H9 (cell line): ENCODE measurements around the gene DNMBP. TPM values are rescaled to one million over a fixed set of nuclear protein-coding genes. Genes with fewer than 3 reads are reported as not detected.

Experiments used
- DNase-seq: peaks from one replicate; pipeline ENCODE4 v3.0.0-alpha.2; 2017
- H2AFZ ChIP-seq: one replicate; pipeline ENCODE4 v1.6.1; 2013; ENCODE audit warnings: mild to moderate bottlenecking, low read length, control low read depth, moderate library complexity
- H2AK5ac ChIP-seq: 2 replicates; pipeline ENCODE4 v1.6.1; 2013; ENCODE audit warnings: low read length, control low read depth, mixed read lengths; ENCODE audit not compliant: insufficient read length
- H2BK120ac ChIP-seq: one replicate; pipeline ENCODE4 v1.6.1; 2013; ENCODE audit warnings: low read depth, mild to moderate bottlenecking, low read length, control low read depth, inconsistent platforms; ENCODE audit not compliant: poor library complexity, severe bottlenecking
- H2BK12ac ChIP-seq: 2 replicates; pipeline ENCODE4 v1.6.1; 2013; ENCODE audit warnings: low read length, control low read depth, mixed read lengths, low read depth; ENCODE audit not compliant: insufficient read length
- H2BK15ac ChIP-seq: 2 replicates; pipeline ENCODE4 v1.6.1; 2013; ENCODE audit warnings: low read depth, low read length, control low read depth
- H2BK20ac ChIP-seq: one replicate; pipeline ENCODE4 v1.6.1; 2013; ENCODE audit warnings: low read depth, mild to moderate bottlenecking, low read length, control low read depth, inconsistent platforms; ENCODE audit not compliant: poor library complexity, severe bottlenecking
- H2BK5ac ChIP-seq: 2 replicates; pipeline ENCODE4 v1.6.1; 2013; ENCODE audit warnings: low read length, control low read depth, mixed read lengths; ENCODE audit not compliant: insufficient read length
- H3K14ac ChIP-seq: 2 replicates; pipeline ENCODE4 v1.6.1; 2013; ENCODE audit warnings: low read length, control low read depth; ENCODE audit not compliant: insufficient read depth
- H3K18ac ChIP-seq: 2 replicates; pipeline ENCODE4 v1.6.1; 2013; ENCODE audit warnings: low read depth, mild to moderate bottlenecking, mixed read lengths, low read length, control low read depth; ENCODE audit not compliant: insufficient read length
- H3K23ac ChIP-seq: 2 replicates; pipeline ENCODE4 v1.6.1; 2013; ENCODE audit warnings: low read length, control low read depth, mixed read lengths, low read depth; ENCODE audit not compliant: insufficient read length
- H3K23me2 ChIP-seq: 2 replicates; pipeline ENCODE4 v1.6.1; 2013; ENCODE audit warnings: low read depth, mild to moderate bottlenecking, mixed read lengths, low read length, control low read depth; ENCODE audit not compliant: insufficient read length, poor library complexity, severe bottlenecking
- H3K27ac ChIP-seq: 2 replicates; pipeline ENCODE4 v1.5.1; 2013; ENCODE audit warnings: low read length, control low read depth, mixed read lengths, low read depth; ENCODE audit not compliant: insufficient read length
- H3K27me3 ChIP-seq: 2 replicates; pipeline ENCODE4 v1.6.1; 2013; ENCODE audit warnings: low read length, control low read depth, inconsistent platforms; ENCODE audit not compliant: insufficient read depth
- H3K4ac ChIP-seq: 2 replicates; pipeline ENCODE4 v1.6.1; 2013; ENCODE audit warnings: low read depth, mild to moderate bottlenecking, control low read depth, inconsistent platforms, low read length, moderate library complexity
- H3K4me1 ChIP-seq: 2 replicates; pipeline ENCODE4 v1.6.1; 2013; ENCODE audit warnings: low read length, control low read depth, inconsistent platforms; ENCODE audit not compliant: insufficient read depth
- H3K4me2 ChIP-seq: 2 replicates; pipeline ENCODE4 v1.6.1; 2013; ENCODE audit warnings: low read length, control low read depth, mixed read lengths; ENCODE audit not compliant: insufficient read length, insufficient read depth
- H3K56ac ChIP-seq: 2 replicates; pipeline ENCODE4 v1.6.1; 2013; ENCODE audit warnings: low read depth, mild to moderate bottlenecking, mixed read lengths, low read length, control low read depth; ENCODE audit not compliant: insufficient read length
- H3K79me1 ChIP-seq: 2 replicates; pipeline ENCODE4 v1.6.1; 2013; ENCODE audit warnings: low read depth, mild to moderate bottlenecking, moderate library complexity, low read length, control low read depth, inconsistent platforms; ENCODE audit not compliant: insufficient read depth, poor library complexity, severe bottlenecking
- H3K79me2 ChIP-seq: 2 replicates; pipeline ENCODE4 v1.6.1; 2013; ENCODE audit warnings: low read length, control low read depth, inconsistent platforms; ENCODE audit not compliant: insufficient read depth
- H3K9ac ChIP-seq: 2 replicates; pipeline ENCODE4 v1.6.1; 2013; ENCODE audit warnings: low read length, control low read depth, mixed read lengths; ENCODE audit not compliant: insufficient read length; ENCODE audit errors: extremely low read depth
- H3K9me3 ChIP-seq: one replicate; pipeline ENCODE4 v1.6.1; 2013; ENCODE audit warnings: low read depth, low read length, inconsistent platforms; ENCODE audit not compliant: control insufficient read depth
- H3T11ph ChIP-seq: one replicate; pipeline ENCODE4 v1.6.1; 2013; ENCODE audit warnings: mild to moderate bottlenecking, low read length, control low read depth, inconsistent platforms
- H4K20me1 ChIP-seq: one replicate; pipeline ENCODE4 v1.6.1; 2013; ENCODE audit not compliant: control insufficient read depth, insufficient read length, insufficient read depth
- H4K5ac ChIP-seq: 2 replicates; pipeline ENCODE4 v1.6.1; 2013; ENCODE audit warnings: low read depth, mild to moderate bottlenecking, mixed read lengths, low read length, control low read depth; ENCODE audit not compliant: insufficient read length
- H4K8ac ChIP-seq: replicated peaks from 2 replicates; pipeline ENCODE4 v1.6.1; 2013; ENCODE audit warnings: low read length, control low read depth, mixed read lengths, low read depth; ENCODE audit not compliant: insufficient read length
- H4K91ac ChIP-seq: 2 replicates; pipeline ENCODE4 v1.6.1; 2013; ENCODE audit warnings: low read depth, mild to moderate bottlenecking, moderate library complexity, mixed read lengths, low read length, control low read depth; ENCODE audit not compliant: insufficient read length
- H3K27ac Mint-ChIP-seq, 3 experiments: 2 replicates in 2 of 3; 3 replicates in 1 of 3; pipeline ENCODE4 v1.8.0; 2020 to 2021; ENCODE audit warnings: mixed read lengths in 3 of 3, mild to moderate bottlenecking in 1 of 3, moderate library complexity in 1 of 3
- H3K27me3 Mint-ChIP-seq: 2 replicates; pipeline ENCODE4 v1.8.0; 2021; ENCODE audit warnings: low read depth, mild to moderate bottlenecking, moderate library complexity, mixed read lengths
- H3K36me3 Mint-ChIP-seq, 3 experiments: 2 replicates in 2 of 3; 3 replicates in 1 of 3; pipeline ENCODE4 v1.8.0; 2020 to 2021; ENCODE audit warnings: low read depth in 3 of 3, mixed read lengths in 3 of 3; ENCODE audit not compliant: insufficient read depth in 1 of 3
- H3K4me1 Mint-ChIP-seq, 2 experiments: 2 replicates each; pipeline ENCODE4 v1.8.0; 2020; ENCODE audit warnings: mixed read lengths in 2 of 2
- H3K4me3 Mint-ChIP-seq, 2 experiments: 2 replicates in 1 of 2; 3 replicates in 1 of 2; pipeline ENCODE4 v1.8.0; 2020 to 2021; ENCODE audit warnings: mild to moderate bottlenecking in 2 of 2, mixed read lengths in 2 of 2, moderate library complexity in 1 of 2
- H3K9me3 Mint-ChIP-seq, 2 experiments: 2 replicates in 1 of 2; 3 replicates in 1 of 2; pipeline ENCODE4 v1.8.0; 2020; ENCODE audit warnings: mild to moderate bottlenecking in 2 of 2, mixed read lengths in 2 of 2, moderate library complexity in 1 of 2
- CTCF ChIP-seq: fragments of 200-600 bp; sonication (generic); conservative IDR thresholded peaks from 3 replicates; pipeline ENCODE4 v1.8.0; 2021; ENCODE audit warnings: antibody characterized with exemption, mild to moderate bottlenecking
- WGBS: extraction: QIAGEN DNeasy Blood & Tissue Kit; methylation state at CpG from one replicate; pipeline ENCODE4 v1.1.7; 2013; ENCODE audit warnings: missing lambda C conversion rate, low lambda C conversion rate, mixed read lengths; ENCODE audit not compliant: insufficient read length; ENCODE audit errors: extremely low coverage; 5-methylcytosine and 5-hydroxymethylcytosine counted together
- total RNA-seq: library from RNA; stranded (reverse); gene quantifications from 2 replicates; pipeline ENCODE4 v1.2.1, GENCODE V29; 2021

The DNMBP gene
- total RNA-seq, 1 experiment from 2014 or later, result 25.6 TPM

DNA sequence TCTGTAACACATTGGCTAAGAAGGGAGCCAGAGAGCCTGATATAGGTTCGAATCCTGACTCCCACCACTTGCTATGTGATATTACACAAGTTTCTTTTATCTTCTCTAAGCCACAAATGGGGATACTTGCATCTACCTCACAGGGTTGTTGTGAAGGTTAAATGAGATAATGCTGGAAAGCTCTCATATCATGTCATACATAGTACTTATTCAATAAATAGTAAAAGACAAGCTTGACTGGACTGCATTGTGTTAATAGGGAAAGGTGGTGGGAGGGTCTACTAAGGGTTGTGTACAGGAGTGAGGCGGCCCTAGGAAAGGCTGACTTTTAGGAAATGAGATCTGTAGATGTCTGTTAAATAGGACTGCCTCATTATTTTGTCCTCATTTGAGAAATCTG is 35.8 kb upstream of the DNMBP start:
- DNase-seq, result no peak
- H3K9ac ChIP-seq, result no peak overlapping the region
- no peak overlapping the region for H3K23ac ChIP-seq
- Mint-ChIP-seq H3K4me1 (peaks cover 16 to 20% of the 10 kb centered on the region in 2 experiments), H3K4me3 (no peak overlapping the region), H3K36me3 (no peaks in the 10 kb centered on the region), H3K27ac (0 out of 7 replicates have a peak overlapping the region, but pooled peaks of 1 of the 3 experiments have one; percentile 6), H3K27me3 (no peaks in the 10 kb centered on the region; the same call in 1 of the 2 replicates), H3K9me3 (no peaks in the 10 kb centered on the region)
- no peak overlapping the region for H2BK12ac ChIP-seq
- H2BK120ac ChIP-seq, result no peak overlapping the region
- no peak overlapping the region for H3T11ph ChIP-seq
- H4K8ac ChIP-seq, result no peak overlapping the region
- TF ChIP-seq CTCF, result no peak
- H2AK5ac ChIP-seq, result no peak overlapping the region
- H4K20me1 ChIP-seq, result no peaks in the 10 kb centered on the region
- no peak overlapping the region for H2BK5ac ChIP-seq
- no CpG with 5 or more reads among the region's 2 CpGs for WGBS
- H3K9me3 ChIP-seq, result no peaks in the 10 kb centered on the region
- no peak overlapping the region for H4K91ac ChIP-seq
- no peak overlapping the region for H3K4me2 ChIP-seq
- no peak overlapping the region for H2BK15ac ChIP-seq
- H2BK20ac ChIP-seq, result no peak overlapping the region
- no peaks in the 10 kb centered on the region for H3K79me2 ChIP-seq
- no peaks in the 10 kb centered on the region; the same call in 1 of the 2 replicates for H3K4me1 ChIP-seq
- H3K27me3 ChIP-seq, result no peaks in the 10 kb centered on the region
- H3K79me1 ChIP-seq, result no peaks in the 10 kb centered on the region
- H3K56ac ChIP-seq, result no peak overlapping the region
- no peak overlapping the region for H3K27ac ChIP-seq
- H3K4ac ChIP-seq, result no peak overlapping the region
- no peak overlapping the region for H3K14ac ChIP-seq
- no peaks in the 10 kb centered on the region for H3K23me2 ChIP-seq
- no peak overlapping the region for H2AFZ ChIP-seq
- no peak overlapping the region for H3K18ac ChIP-seq
- no peak overlapping the region for H4K5ac ChIP-seq
